DOHH2 (cell line): ENCODE data around the gene PLCL1.

Experiments
- H3F3A ChIP-seq: fragments of 200-600 bp; sonication (generic), shearing (Covaris generic); 2 replicates; pipeline ENCODE4 v1.6.0; 2016; ENCODE audit warnings: antibody characterized with exemption, mild to moderate bottlenecking; ENCODE audit not compliant: control insufficient read depth, insufficient read depth
- H3K27ac ChIP-seq: fragments of 200-600 bp; sonication (generic); 2 replicates; pipeline ENCODE4 v1.5.1; 2014; ENCODE audit warnings: low read depth, mild to moderate bottlenecking, low read length, moderate library complexity
- H3K27me3 ChIP-seq: fragments of 200-600 bp; sonication (generic); 2 replicates; pipeline ENCODE4 v1.6.1; 2014; ENCODE audit warnings: mild to moderate bottlenecking, low read length, mixed read lengths; ENCODE audit not compliant: control insufficient read depth
- H3K36me3 ChIP-seq: fragments of 200-600 bp; sonication (generic); 2 replicates; pipeline ENCODE4 v1.6.1; 2014; ENCODE audit warnings: mild to moderate bottlenecking, low read length, moderate library complexity, mixed read lengths; ENCODE audit not compliant: control insufficient read depth
- H3K4me1 ChIP-seq: fragments of 200-600 bp; sonication (generic); 2 replicates; pipeline ENCODE4 v1.6.1; 2014; ENCODE audit warnings: mild to moderate bottlenecking, low read length, mixed read lengths; ENCODE audit not compliant: control insufficient read depth
- H3K4me2 ChIP-seq: fragments of 200-600 bp; sonication (generic); 2 replicates; pipeline ENCODE4 v1.6.0; 2014; ENCODE audit warnings: mild to moderate bottlenecking, low read length, moderate library complexity
- H3K4me3 ChIP-seq: fragments of 200-600 bp; sonication (generic); 2 replicates; pipeline ENCODE4 v1.5.1; 2014; ENCODE audit warnings: mild to moderate bottlenecking, low read length, mixed read lengths
- H3K79me2 ChIP-seq: fragments of 200-600 bp; sonication (generic); 2 replicates; pipeline ENCODE4 v1.6.1; 2014; ENCODE audit warnings: mild to moderate bottlenecking, low read length, mixed read lengths; ENCODE audit not compliant: control insufficient read depth
- H3K9me2 ChIP-seq: fragments of 200-600 bp; sonication (generic); replicated peaks from 2 replicates; pipeline ENCODE4 v1.6.1; 2014; ENCODE audit warnings: mild to moderate bottlenecking, low read length, mixed read lengths; ENCODE audit not compliant: control insufficient read depth
- H3K9me3 ChIP-seq: fragments of 200-600 bp; sonication (generic); 2 replicates; pipeline ENCODE4 v1.6.1; 2014; ENCODE audit warnings: antibody characterized with exemption, low read length, mixed read lengths; ENCODE audit not compliant: control insufficient read depth, insufficient read depth
- H4K20me1 ChIP-seq: fragments of 200-600 bp; sonication (generic); 2 replicates; pipeline ENCODE4 v1.6.0; 2014; ENCODE audit warnings: low read depth, mild to moderate bottlenecking, antibody characterized with exemption, low read length, moderate library complexity; ENCODE audit not compliant: control insufficient read depth, insufficient read depth
- EZH2phosphoT487 ChIP-seq: fragments of 200-600 bp; sonication (generic); IDR thresholded peaks from 2 replicates; pipeline ENCODE4 v1.6.1; 2017; ENCODE audit warnings: borderline replicate concordance, mild to moderate bottlenecking, antibody characterized with exemption, low read length, moderate library complexity, mixed read lengths
- TF ChIP-seq, protein P1 (sequence below): fragments of 200-600 bp; sonication (generic); IDR thresholded peaks from one replicate; pipeline ENCODE4 v1.5.1; 2014; ENCODE audit warnings: antibody characterized with exemption, mild to moderate bottlenecking, low read depth, low read length; ENCODE audit not compliant: poor library complexity, severe bottlenecking

The PLCL1 gene

DNA sequence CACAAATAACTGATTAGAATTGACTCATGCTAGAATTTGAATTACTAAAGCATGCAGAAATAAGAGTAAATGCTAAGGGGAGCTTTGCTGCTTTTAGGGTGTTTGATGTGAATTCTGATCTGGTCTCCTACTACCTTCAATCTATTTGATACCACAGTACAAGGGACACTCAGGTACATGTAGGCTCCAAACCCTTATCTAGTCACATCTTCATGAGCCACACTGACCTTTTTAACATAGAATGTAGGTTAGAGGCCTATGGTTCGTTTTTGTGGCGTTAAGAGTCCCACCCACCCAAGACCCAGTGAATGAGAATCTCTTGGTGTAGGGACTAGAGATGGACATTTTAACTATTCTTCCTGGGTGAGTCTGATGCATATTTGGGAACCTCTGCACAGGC lies 65.7 kb downstream of the PLCL1 start:
- H3K9me2 ChIP-seq, result no peaks in the 10 kb centered on the region
- no peak overlapping the region for H3K4me3 ChIP-seq
- H3K4me1 ChIP-seq, result no peaks in the 10 kb centered on the region
- TF ChIP-seq, protein P1, sequence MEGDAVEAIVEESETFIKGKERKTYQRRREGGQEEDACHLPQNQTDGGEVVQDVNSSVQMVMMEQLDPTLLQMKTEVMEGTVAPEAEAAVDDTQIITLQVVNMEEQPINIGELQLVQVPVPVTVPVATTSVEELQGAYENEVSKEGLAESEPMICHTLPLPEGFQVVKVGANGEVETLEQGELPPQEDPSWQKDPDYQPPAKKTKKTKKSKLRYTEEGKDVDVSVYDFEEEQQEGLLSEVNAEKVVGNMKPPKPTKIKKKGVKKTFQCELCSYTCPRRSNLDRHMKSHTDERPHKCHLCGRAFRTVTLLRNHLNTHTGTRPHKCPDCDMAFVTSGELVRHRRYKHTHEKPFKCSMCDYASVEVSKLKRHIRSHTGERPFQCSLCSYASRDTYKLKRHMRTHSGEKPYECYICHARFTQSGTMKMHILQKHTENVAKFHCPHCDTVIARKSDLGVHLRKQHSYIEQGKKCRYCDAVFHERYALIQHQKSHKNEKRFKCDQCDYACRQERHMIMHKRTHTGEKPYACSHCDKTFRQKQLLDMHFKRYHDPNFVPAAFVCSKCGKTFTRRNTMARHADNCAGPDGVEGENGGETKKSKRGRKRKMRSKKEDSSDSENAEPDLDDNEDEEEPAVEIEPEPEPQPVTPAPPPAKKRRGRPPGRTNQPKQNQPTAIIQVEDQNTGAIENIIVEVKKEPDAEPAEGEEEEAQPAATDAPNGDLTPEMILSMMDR, result no peak
- TF ChIP-seq EZH2phosphoT487, result no peak
- no peaks in the 10 kb centered on the region for H3K9me3 ChIP-seq
- no peak overlapping the region for H3K27ac ChIP-seq
- H3K36me3 ChIP-seq, result no peaks in the 10 kb centered on the region
- H3K4me2 ChIP-seq, result no peak overlapping the region
- no peaks in the 10 kb centered on the region for H3K79me2 ChIP-seq
- H3K27me3 ChIP-seq, result no peaks in the 10 kb centered on the region
- H3F3A ChIP-seq, result no peaks in the 10 kb centered on the region
- H4K20me1 ChIP-seq, result no peaks in the 10 kb centered on the region

DNA sequence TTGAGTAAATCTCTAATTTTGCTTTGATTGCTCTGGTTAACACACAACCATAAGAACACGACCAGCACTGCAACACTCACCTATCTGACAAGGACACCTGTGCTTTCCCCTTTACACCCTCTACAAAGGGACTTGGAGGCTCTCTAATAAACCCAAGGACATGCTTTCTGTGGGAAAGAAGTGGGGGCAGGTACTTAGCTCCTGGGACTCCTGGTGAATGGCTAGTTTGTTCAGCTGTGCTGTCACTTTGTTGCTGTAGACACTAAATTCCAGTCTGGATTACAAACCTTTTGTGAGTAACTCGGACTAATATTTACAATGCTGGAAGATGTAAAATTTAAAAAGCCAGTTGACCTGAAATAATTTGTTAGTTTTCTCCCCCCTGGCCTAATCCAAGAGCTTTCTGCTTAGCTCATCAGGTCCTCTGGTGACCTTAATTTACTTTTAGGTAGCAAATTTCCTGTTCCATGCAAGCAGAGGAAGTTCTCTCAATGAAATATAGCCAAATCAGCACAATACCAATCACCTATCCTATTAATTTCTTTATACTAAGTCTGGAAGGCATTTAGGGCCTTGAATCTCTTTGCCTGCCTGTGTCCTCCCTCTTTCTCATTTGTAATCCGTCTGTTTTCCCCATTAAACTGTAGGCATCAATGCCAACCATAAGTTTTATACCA lies 67.5 kb downstream of the PLCL1 start:
- Histone ChIP-seq H3K27me3 (no peaks in the 10 kb centered on the region), H3F3A (no peaks in the 10 kb centered on the region), H3K36me3 (no peaks in the 10 kb centered on the region), H3K9me2 (no peaks in the 10 kb centered on the region), H3K27ac (no peak overlapping the region), H4K20me1 (no peaks in the 10 kb centered on the region), H3K9me3 (no peaks in the 10 kb centered on the region), H3K4me3 (no peak overlapping the region), H3K4me2 (no peak overlapping the region), H3K79me2 (no peaks in the 10 kb centered on the region), H3K4me1 (no peaks in the 10 kb centered on the region)
- no peak for TF ChIP-seq EZH2phosphoT487
- TF ChIP-seq, protein P1, result no peak

DNA sequence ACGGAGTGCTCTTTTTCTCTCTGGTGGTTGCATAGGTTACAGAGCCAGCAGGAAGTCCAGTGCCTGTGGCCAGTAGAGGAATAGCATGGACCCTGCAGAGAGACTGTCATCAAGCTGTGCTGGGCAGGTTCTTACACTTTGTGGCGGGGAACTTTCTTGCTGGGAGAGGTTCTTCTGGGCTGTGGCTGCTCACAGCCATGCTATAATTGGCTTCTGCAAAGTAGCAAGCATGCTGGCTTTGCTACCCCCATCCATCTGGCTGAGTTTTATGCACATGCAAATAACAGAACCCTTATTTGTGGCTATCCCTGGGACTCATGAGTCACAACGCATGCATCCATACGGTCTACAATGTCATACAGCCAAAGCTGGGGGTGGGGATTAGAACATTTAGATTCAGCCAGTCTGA lies 68.9 kb downstream of the PLCL1 start:
- no peaks in the 10 kb centered on the region for H3F3A ChIP-seq
- H3K9me2 ChIP-seq, result no peaks in the 10 kb centered on the region
- no peaks in the 10 kb centered on the region for H3K4me1 ChIP-seq
- no peak overlapping the region for H3K4me3 ChIP-seq
- H3K36me3 ChIP-seq, result no peaks in the 10 kb centered on the region
- peaks cover 5% of the 10 kb centered on the region for H3K27me3 ChIP-seq
- no peaks in the 10 kb centered on the region for H3K9me3 ChIP-seq
- no peaks in the 10 kb centered on the region for H4K20me1 ChIP-seq
- TF ChIP-seq, protein P1, result no peak
- no peak for TF ChIP-seq EZH2phosphoT487
- H3K27ac ChIP-seq, result no peak overlapping the region
- H3K79me2 ChIP-seq, result no peaks in the 10 kb centered on the region
- H3K4me2 ChIP-seq, result no peak overlapping the region
